GM18508 (cell line): ENCODE measurements around the gene EAF2.
A peak's percentile ranks its signal among the peaks of the same experiment; 100 is the strongest.

Source experiments
- ATAC-seq: cut with Tn5 transposase; IDR thresholded peaks from one replicate; pipeline ENCODE4 v1.9.1; 2021; ENCODE audit warnings: moderate number of reproducible peaks; ENCODE audit not compliant: insufficient read depth, unreplicated experiment

The EAF2 gene

GRCh38 chr3:121834671-121835464, at the start of gene EAF2, which contains the start of gene IQCB1:
EAF2 (plus strand) TSS chr3:121835209; CDS start chr3:121835286, 77 bp downstream.
IQCB1 (minus strand) TSS chr3:121835060; CDS start chr3:121828960, 6,100 bp downstream.
- peak; percentile 93 for ATAC-seq

- ATAC-seq = no peak
These were observed 48.5 kb upstream of the EAF2 start for GRCh38 chr3:121786485-121786884.

- ATAC-seq = peak; percentile 30
These were observed 41.9 kb upstream of the EAF2 start for GRCh38 chr3:121793078-121793477.

GRCh38 chr3:121794264-121794983, 40.6 kb upstream of the EAF2 start:
- no peak for ATAC-seq

- no peak for ATAC-seq
These were observed 38.0 kb upstream of the EAF2 start for GRCh38 chr3:121796970-121797369.

GRCh38 chr3:121800906-121801305, 34.1 kb upstream of the EAF2 start:
- no peak for ATAC-seq

GRCh38 chr3:121803771-121804320, 31.2 kb upstream of the EAF2 start:
- ATAC-seq = no peak

- ATAC-seq = peak; percentile 95
These were observed 25.8 kb upstream of the EAF2 start for GRCh38 chr3:121809249-121809648.

- no peak for ATAC-seq
These were observed 17.3 kb upstream of the EAF2 start for GRCh38 chr3:121817753-121818152.

- ATAC-seq = no peak
These were observed 16.4 kb upstream of the EAF2 start for GRCh38 chr3:121818578-121818977.

GRCh38 chr3:121819236-121819635, 15.8 kb upstream of the EAF2 start:
- no peak for ATAC-seq

- ATAC-seq = no peak
These were observed 13.4 kb upstream of the EAF2 start for GRCh38 chr3:121821421-121822199.

GRCh38 chr3:121822973-121823372, 12.0 kb upstream of the EAF2 start:
- ATAC-seq = no peak

GRCh38 chr3:121834157-121834670, 795 bp upstream of the EAF2 start:
- ATAC-seq = no peak

GRCh38 chr3:121835465-121835801, 424 bp downstream of the EAF2 start:
- ATAC-seq = peak; percentile 0

- no peak for ATAC-seq
These were observed 1.1 kb downstream of the EAF2 start for GRCh38 chr3:121836064-121836463.

- ATAC-seq = no peak
These were observed 1.5 kb downstream of the EAF2 start for GRCh38 chr3:121836481-121836880.

- ATAC-seq = no peak
These were observed 5.0 kb downstream of the EAF2 start for GRCh38 chr3:121839962-121840361.

- no peak for ATAC-seq
These were observed 9.9 kb downstream of the EAF2 start for GRCh38 chr3:121844892-121845291.

GRCh38 chr3:121852256-121852655, 17.2 kb downstream of the EAF2 start:
- no peak for ATAC-seq
